ENCODE results near the gene SMAP1. TPM values are rescaled to one million over a fixed set of nuclear protein-coding genes. Genes with fewer than 3 reads are reported as not detected.

SMAP1 gene
- total RNA-seq, 6 experiments from 2014 or later: 9.1 to 16.1 (median 12.2) TPM

DNA sequence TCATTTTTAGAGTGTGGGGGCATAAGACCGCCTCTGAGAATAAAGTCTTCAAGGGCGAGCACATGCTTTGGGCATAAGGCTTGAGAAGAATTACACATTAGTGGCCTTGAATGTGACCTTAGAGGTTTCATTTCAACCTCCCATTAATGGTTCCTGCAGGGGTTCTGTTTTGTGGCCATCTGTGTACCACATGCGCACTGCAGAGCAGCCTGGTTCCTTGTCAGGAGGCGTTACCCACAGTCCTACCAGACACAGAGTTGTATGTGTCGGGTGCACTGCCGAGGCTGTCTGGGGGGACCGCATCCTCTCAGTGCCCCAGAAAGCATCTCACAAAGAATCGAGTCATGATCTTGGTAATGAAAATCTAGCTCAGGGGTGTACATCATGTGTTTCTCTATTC, 173.4 kb downstream of the SMAP1 start:
- DNase-seq: no peak
- Histone ChIP-seq H3K4me1 (peaks cover 0 to 27% (median 3%) of the 10 kb centered on the region in 4 donors), H3K4me3 (no peak overlapping the region), H3K27me3 (no peaks in the 10 kb centered on the region), H3K36me3 (no peaks in the 10 kb centered on the region), H3K9me3 (no peaks in the 10 kb centered on the region), H3K27ac (no peak overlapping the region)
- TF ChIP-seq POLR2A (IDR thresholded peaks at IDR 0.05): no peak
- TF ChIP-seq, protein P1, sequence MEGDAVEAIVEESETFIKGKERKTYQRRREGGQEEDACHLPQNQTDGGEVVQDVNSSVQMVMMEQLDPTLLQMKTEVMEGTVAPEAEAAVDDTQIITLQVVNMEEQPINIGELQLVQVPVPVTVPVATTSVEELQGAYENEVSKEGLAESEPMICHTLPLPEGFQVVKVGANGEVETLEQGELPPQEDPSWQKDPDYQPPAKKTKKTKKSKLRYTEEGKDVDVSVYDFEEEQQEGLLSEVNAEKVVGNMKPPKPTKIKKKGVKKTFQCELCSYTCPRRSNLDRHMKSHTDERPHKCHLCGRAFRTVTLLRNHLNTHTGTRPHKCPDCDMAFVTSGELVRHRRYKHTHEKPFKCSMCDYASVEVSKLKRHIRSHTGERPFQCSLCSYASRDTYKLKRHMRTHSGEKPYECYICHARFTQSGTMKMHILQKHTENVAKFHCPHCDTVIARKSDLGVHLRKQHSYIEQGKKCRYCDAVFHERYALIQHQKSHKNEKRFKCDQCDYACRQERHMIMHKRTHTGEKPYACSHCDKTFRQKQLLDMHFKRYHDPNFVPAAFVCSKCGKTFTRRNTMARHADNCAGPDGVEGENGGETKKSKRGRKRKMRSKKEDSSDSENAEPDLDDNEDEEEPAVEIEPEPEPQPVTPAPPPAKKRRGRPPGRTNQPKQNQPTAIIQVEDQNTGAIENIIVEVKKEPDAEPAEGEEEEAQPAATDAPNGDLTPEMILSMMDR (IDR thresholded peaks at IDR 0.05): no peak
- ATAC-seq: no peak
- intact Hi-C loops (cut with DNase I): no loop called here
- 98% methylated on average over 4 of the region's 8 CpGs for WGBS (ENCODE audit: insufficient coverage, low coverage, low lambda C conversion rate, missing lambda C conversion rate)

DNA sequence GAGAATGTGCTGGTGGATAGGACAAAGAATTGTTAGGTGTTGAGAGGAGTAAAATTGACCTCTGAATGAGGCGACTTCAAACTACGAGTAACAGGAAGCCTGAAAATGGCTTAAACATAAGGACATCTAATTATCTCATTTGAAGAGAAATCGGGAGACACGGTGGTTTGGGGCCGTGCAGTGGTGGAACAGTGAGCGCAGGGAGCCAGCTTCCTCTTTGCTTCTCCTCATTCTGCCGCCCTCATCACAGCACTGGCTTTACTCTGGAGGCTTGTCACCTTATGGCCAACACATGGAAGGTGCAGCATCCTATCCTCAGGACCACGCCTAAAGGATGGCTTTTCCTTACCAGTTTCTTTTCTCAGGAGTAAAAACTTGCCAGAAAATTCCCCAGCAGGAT, 174.9 kb downstream of the SMAP1 start:
- intact Hi-C loops (cut with DNase I): no loop called here
- no peak overlapping the region for H3K4me3 ChIP-seq
- peaks cover 0 to 27% (median 3%) of the 10 kb centered on the region in 4 donors for H3K4me1 ChIP-seq
- DNase-seq (no peak), ATAC-seq (no peak)
- H3K27me3 ChIP-seq: no peaks in the 10 kb centered on the region
- no peak for TF ChIP-seq POLR2A (IDR thresholded peaks at IDR 0.05)
- TF ChIP-seq, protein P1 (IDR thresholded peaks at IDR 0.05): no peak
- H3K9me3 ChIP-seq: no peaks in the 10 kb centered on the region
- no peaks in the 10 kb centered on the region for H3K36me3 ChIP-seq
- no peak overlapping the region for H3K27ac ChIP-seq
- 87% methylated on average over 7 of the region's 8 CpGs for WGBS (ENCODE audit: insufficient coverage, low coverage, low lambda C conversion rate, missing lambda C conversion rate)

DNA sequence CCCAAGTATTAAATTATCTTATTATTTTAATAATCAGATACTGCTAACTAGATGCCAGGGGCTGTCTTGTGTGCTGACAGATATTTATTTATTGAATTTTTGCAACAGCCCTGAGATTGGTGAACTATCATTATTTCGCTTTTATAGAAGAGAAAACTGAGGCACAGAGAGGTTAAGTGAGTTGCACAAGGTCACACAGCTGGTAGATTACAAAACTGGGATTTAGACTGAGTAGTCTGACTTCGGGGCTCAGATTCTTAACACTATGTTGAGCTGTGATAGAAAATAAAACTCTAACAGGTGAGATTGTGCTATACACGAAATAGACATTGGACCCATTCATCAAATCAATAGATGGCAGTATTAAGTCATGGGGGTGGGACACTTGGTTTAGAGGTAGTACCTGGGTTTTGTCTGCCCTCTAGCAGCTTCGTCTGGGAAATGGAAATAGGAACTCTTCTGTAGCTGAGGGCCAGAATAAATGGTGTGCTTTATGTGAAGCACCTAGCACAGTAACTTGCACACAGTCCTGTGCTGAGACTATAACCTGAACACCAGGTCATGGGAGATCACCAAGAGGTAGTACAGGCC, 175.7 kb downstream of the SMAP1 start:
- Histone ChIP-seq H3K9me3 (no peaks in the 10 kb centered on the region), H3K4me3 (no peak overlapping the region), H3K27ac (no peak overlapping the region), H3K36me3 (no peaks in the 10 kb centered on the region), H3K4me1 (peaks cover 0 to 19% (median 3%) of the 10 kb centered on the region in 4 donors), H3K27me3 (no peaks in the 10 kb centered on the region)
- TF ChIP-seq POLR2A (IDR thresholded peaks at IDR 0.05): no peak
- TF ChIP-seq, protein P1 (IDR thresholded peaks at IDR 0.05): peak in 3 of 4 donors; percentile 6 to 38 (median 25)
- intact Hi-C loops (cut with DNase I): no loop called here
- ATAC-seq (peak; percentile 50 to 70 (median 64)), DNase-seq (no peak)
- 59% methylated on average over 4 of the region's 4 CpGs for WGBS (ENCODE audit: insufficient coverage, low coverage, low lambda C conversion rate, missing lambda C conversion rate)

DNA sequence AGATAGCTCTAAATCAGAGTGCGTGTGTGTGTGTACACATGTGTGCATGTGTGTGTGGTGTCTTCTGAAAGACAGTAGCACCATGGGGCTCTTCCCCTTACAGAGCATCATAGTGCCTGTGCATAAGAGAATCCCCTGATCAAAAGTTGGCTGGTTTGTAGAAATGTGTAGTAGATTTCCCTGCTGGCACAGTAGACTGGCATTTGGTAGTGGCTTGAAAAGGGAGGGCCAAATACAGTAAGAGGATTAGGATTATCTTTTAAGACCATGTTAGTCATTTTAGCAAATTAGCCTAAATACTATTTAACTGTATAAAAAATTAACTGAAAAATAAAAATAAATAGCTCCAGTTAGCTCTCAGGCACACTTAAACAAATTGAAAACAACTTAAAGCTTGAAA, 176.6 kb downstream of the SMAP1 start:
- intact Hi-C loops (cut with DNase I): no loop called here
- WGBS (ENCODE audit: insufficient coverage, low coverage, low lambda C conversion rate, missing lambda C conversion rate): 92% methylated on average over 1 of the region's 1 CpG
- Histone ChIP-seq H3K4me1 (peaks cover 0 to 13% (median 1%) of the 10 kb centered on the region in 4 donors), H3K4me3 (no peak overlapping the region), H3K27ac (no peak overlapping the region), H3K36me3 (no peaks in the 10 kb centered on the region), H3K9me3 (no peaks in the 10 kb centered on the region), H3K27me3 (no peaks in the 10 kb centered on the region)
- DNase-seq (no peak), ATAC-seq (no peak)
- TF ChIP-seq, protein P1 (IDR thresholded peaks at IDR 0.05): no peak
- TF ChIP-seq POLR2A (IDR thresholded peaks at IDR 0.05): no peak

All from right lobe of liver (tissue), 6 donors.